NCI-H1436 (cell line): ENCODE data around the gene MGAT1.
"Not testable (repeated sequence)": the region's sequence is repeated elsewhere in the genome, so short reads cannot be mapped to it uniquely, and the experiment has no call there.

ENCODE experiments used
- DNase-seq: peaks from one replicate; lab custom pipeline; 2025; lab: John Stamatoyannopoulos, UW

The MGAT1 gene

GRCh38 chr5:180804129-180804618 is 1.6 kb upstream of the MGAT1 start:
- no peak for DNase-seq

GRCh38 chr5:180803181-180804128 is 849 bp upstream of the MGAT1 start:
- no peak for DNase-seq

GRCh38 chr5:180801596-180802324 is 846 bp downstream of the MGAT1 start:
- no peak for DNase-seq

- DNase-seq: no peak
These were observed 2.5 kb downstream of the MGAT1 start for GRCh38 chr5:180799902-180800801.

GRCh38 chr5:180799194-180799593 is 3.4 kb downstream of the MGAT1 start:
- no peak for DNase-seq

- no peak for DNase-seq
These were observed 4.4 kb downstream of the MGAT1 start for GRCh38 chr5:180798193-180798592.

- no peak for DNase-seq
These were observed 5.1 kb downstream of the MGAT1 start for GRCh38 chr5:180797256-180798192.

GRCh38 chr5:180795771-180796313 is 6.8 kb downstream of the MGAT1 start:
- DNase-seq: no peak

GRCh38 chr5:180792965-180793287 is 9.7 kb downstream of the MGAT1 start:
- no peak for DNase-seq

- no peak for DNase-seq
These were observed 10.2 kb downstream of the MGAT1 start for GRCh38 chr5:180792287-180792964.

- no peak for DNase-seq
These were observed 10.9 kb downstream of the MGAT1 start for GRCh38 chr5:180791611-180792213.

GRCh38 chr5:180790524-180790923 is 12.1 kb downstream of the MGAT1 start:
- DNase-seq: no peak

GRCh38 chr5:180790020-180790419 is 12.6 kb downstream of the MGAT1 start:
- DNase-seq: no peak

- DNase-seq: not testable (repeated sequence)
These were observed 13.8 kb downstream of the MGAT1 start for GRCh38 chr5:180788651-180789410.

- no peak for DNase-seq
These were observed 14.7 kb downstream of the MGAT1 start for GRCh38 chr5:180787711-180788431.

GRCh38 chr5:180786531-180787398 is 15.8 kb downstream of the MGAT1 start:
- no peak for DNase-seq

- no peak for DNase-seq
These were observed 16.8 kb downstream of the MGAT1 start for GRCh38 chr5:180785794-180786221.
